Measurements from ENCODE around the gene NUCKS1. TPM values are rescaled to one million over a fixed set of nuclear protein-coding genes. Genes with fewer than 3 reads are reported as not detected.

Gene NUCKS1
- total RNA-seq, 1 donor, result 253 TPM

GRCh38 chr1:205701891-205702290 lies 48.1 kb downstream of the NUCKS1 start:
- TF ChIP-seq CTCF (IDR thresholded peaks at IDR 0.05; ENCODE audit: insufficient read depth, low read length), result no peak
- no peak for DNase-seq (ENCODE audit: low read depth)
- H3K4me3 ChIP-seq (ENCODE audit: low read depth, low read length), result no peak overlapping the region

GRCh38 chr1:205701420-205701819 lies 48.6 kb downstream of the NUCKS1 start:
- TF ChIP-seq CTCF (IDR thresholded peaks at IDR 0.05; ENCODE audit: insufficient read depth, low read length), result no peak
- H3K4me3 ChIP-seq (ENCODE audit: low read depth, low read length), result no peak overlapping the region
- no peak for DNase-seq (ENCODE audit: low read depth)

- TF ChIP-seq CTCF (IDR thresholded peaks at IDR 0.05; ENCODE audit: insufficient read depth, low read length), result no peak
- DNase-seq (ENCODE audit: low read depth), result peak; percentile 33
- no peak overlapping the region for H3K4me3 ChIP-seq (ENCODE audit: low read depth, low read length)
These were observed 49.0 kb downstream of the NUCKS1 start for GRCh38 chr1:205700865-205701401.

GRCh38 chr1:205699416-205699815 lies 50.6 kb downstream of the NUCKS1 start:
- no peak overlapping the region for H3K4me3 ChIP-seq (ENCODE audit: low read depth, low read length)
- no peak for DNase-seq (ENCODE audit: low read depth)
- TF ChIP-seq CTCF (IDR thresholded peaks at IDR 0.05; ENCODE audit: insufficient read depth, low read length), result no peak

GRCh38 chr1:205698921-205699320 lies 51.1 kb downstream of the NUCKS1 start:
- DNase-seq (ENCODE audit: low read depth), result no peak
- H3K4me3 ChIP-seq (ENCODE audit: low read depth, low read length), result no peak overlapping the region
- TF ChIP-seq CTCF (IDR thresholded peaks at IDR 0.05; ENCODE audit: insufficient read depth, low read length), result no peak

- TF ChIP-seq CTCF (IDR thresholded peaks at IDR 0.05; ENCODE audit: insufficient read depth, low read length), result no peak
- H3K4me3 ChIP-seq (ENCODE audit: low read depth, low read length), result no peak overlapping the region
- DNase-seq (ENCODE audit: low read depth), result no peak
These were observed 56.5 kb downstream of the NUCKS1 start for GRCh38 chr1:205693421-205693991.

- no peak for TF ChIP-seq CTCF (IDR thresholded peaks at IDR 0.05; ENCODE audit: insufficient read depth, low read length)
These were observed 57.6 kb downstream of the NUCKS1 start for GRCh38 chr1:205692423-205692822.

More at GRCh38 chr1:205692423-205692822, 57.6 kb downstream of the NUCKS1 start:
- DNase-seq (ENCODE audit: low read depth), result no peak
- no peak overlapping the region for H3K4me3 ChIP-seq (ENCODE audit: low read depth, low read length)
